Heart left ventricle (tissue), 16 donors: ENCODE results near the gene TMEM258. TPM values are rescaled to one million over a fixed set of nuclear protein-coding genes. Genes with fewer than 3 reads are reported as not detected.

ENCODE experiments used
- ATAC-seq, 4 donors: fragments of 200-7000 bp; cut with Tn5 transposase; one replicate each; pipeline ENCODE4 v1.9.1; 2020 to 2022; ENCODE audit warnings: moderate library complexity in 4 of 4, mild to moderate bottlenecking in 3 of 4, moderate number of reproducible peaks in 1 of 4
- DNase-seq, 5 donors: peaks; one replicate each; pipeline ENCODE4 v3.0.0-alpha.2; 2020
- H3K27ac ChIP-seq, 12 donors: fragments of 200-600 bp; sonication (generic) in 4 of 12; one replicate each; pipeline versions ENCODE4 v1.5.0 to v1.8.0; 2016 to 2022; ENCODE audit warnings: mild to moderate bottlenecking in 2 of 12
- H3K27me3 ChIP-seq, 9 donors: fragments of 200-600 bp; sonication (generic) in 2 of 9; one replicate each; pipeline versions ENCODE4 v1.5.1 to v1.8.0; 2016 to 2022; ENCODE audit warnings: mild to moderate bottlenecking in 3 of 9
- H3K36me3 ChIP-seq, 9 donors: fragments of 200-600 bp; sonication (generic) in 2 of 9; one replicate each; pipeline versions ENCODE4 v1.5.0 to v1.8.0; 2018 to 2022; ENCODE audit warnings: mild to moderate bottlenecking in 2 of 9
- H3K4me1 ChIP-seq, 12 donors: fragments of 200-600 bp; sonication (generic) in 4 of 12; one replicate each; pipeline versions ENCODE4 v1.5.0 to v1.8.0; 2016 to 2022; ENCODE audit warnings: mild to moderate bottlenecking in 3 of 12
- H3K4me3 ChIP-seq, 12 donors: fragments of 200-600 bp; sonication (generic) in 4 of 12; one replicate each; pipeline versions ENCODE4 v1.5.0 to v1.8.0; 2017 to 2022; ENCODE audit warnings: mild to moderate bottlenecking in 9 of 12, moderate library complexity in 4 of 12
- H3K9me3 ChIP-seq, 12 donors: fragments of 200-600 bp; sonication (generic) in 4 of 12; one replicate each; pipeline versions ENCODE4 v1.5.0 to v1.8.0; 2016 to 2022; ENCODE audit warnings: mild to moderate bottlenecking in 1 of 12
- CTCF ChIP-seq, 12 donors: fragments of 200-600 bp; sonication (generic) in 4 of 12; IDR thresholded peaks; one replicate each; pipeline versions ENCODE4 v1.5.0 to v1.8.0; 2018 to 2022; ENCODE audit warnings: antibody characterized with exemption in 12 of 12, mild to moderate bottlenecking in 5 of 12
- POLR2A ChIP-seq, 2 donors: fragments of 450-650 bp; IDR thresholded peaks; one replicate each; pipeline ENCODE4 v1.6.1; 2017; ENCODE audit warnings: antibody characterized with exemption in 2 of 2, mild to moderate bottlenecking in 2 of 2, moderate library complexity in 2 of 2
- WGBS, 4 donors: extraction: QIAGEN DNeasy Blood & Tissue Kit in 2 of 4; methylation state at CpG; one replicate each; pipeline versions ENCODE4 v1.1.5 to v1.1.7; 2013 to 2018; 5-methylcytosine and 5-hydroxymethylcytosine counted together
- intact Hi-C, 10 donors: fragments of 100-400 bp; cut with DNase I; formaldehyde crosslinking; loops; one replicate each; pipeline versions ENCODE4 v1.11.1 to v1.14.2; 2022
- microRNA counts, 2 donors: library from miRNA; unstranded; fragments of <30 nt; microRNA quantifications; one replicate each; lab custom pipeline; 2016
- polyA plus RNA-seq, 2 donors: library from polyadenylated mRNA; stranded (reverse); fragments of 200-250 nt; gene quantifications; one replicate each; pipeline ENCODE4 v1.2.3, GENCODE V29; 2013
- total RNA-seq, 9 donors: library from RNA; depleted of rRNA in 2 of 9; stranded (reverse); fragments of >200 nt in 2 of 9; fragmentation: NEBNext Ultra II Directional in 3 of 9; extraction: Animal tissue kit (Norgen Biotek cat#: 25700) in 3 of 9; gene quantifications; one replicate each; pipeline versions ENCODE4 v1.1.0 to v1.2.4, GENCODE V29; 2016 to 2023
- donor health status: ischemic (EF 13 %, LVEDD 7.1; RV severe dilation, severe dysfunction).
- donor health status: healthy with polysubstance abuse.
- donor health status: DM: no; HTN: yes; CAD: no.
- donor health status: DM: no; HTN: no; CAD: no.
- donor health status: ischemic (EF 25% LVEDD 6.9; RV normal size, moderate dysfunction).
- donor health status: ischemic (EF 25% LVEDD 5.7; RV mildly dilated, moderate dysfunction).
- donor health status: healthy.
- donor health status: DM: yes; HTN: yes; CAD: no.
- donor health status: ischemic (EF 35%, LVEDD 5.7; RV mildly dilated, moderate dysfunction).
- donor health status: nonischemic (EF 11% LVEDD 7.7; RV severe dilation, severe dysfunction).
- donor health status: DM: yes; HTN: yes; CAD: no.
- donor health status: PGD.
- donor health status: ischemic (EF 29% LVEDD 5.4; RV normal size, mild dysfunction).
- donor health status: nonischemic (EF 23%, LVEDD 6.1; RV moderate dilation, normal function).

Gene TMEM258
- total and polyA plus RNA-seq, 11 donors: 48.0 to 139 (median 109) TPM

GRCh38 chr11:61743486-61744095 is 48.8 kb downstream of the TMEM258 start:
- Histone ChIP-seq H3K27me3 (no peaks in the 10 kb centered on the region), H3K4me1 (peaks cover 0 to 9% (median 5%) of the 10 kb centered on the region in 12 donors), H3K27ac (no peak overlapping the region), H3K4me3 (no peak overlapping the region), H3K9me3 (no peaks in the 10 kb centered on the region), H3K36me3 (peaks cover 0 to 34% (median 10%) of the 10 kb centered on the region in 9 donors)
- ATAC-seq (no peak), DNase-seq (no peak)
- 88 to 93% (median 93%) methylated on average over 30 to 42 of the region's 42 CpGs for WGBS, 4 donors
- TF ChIP-seq POLR2A (IDR thresholded peaks at IDR 0.05) (no peak), CTCF (IDR thresholded peaks at IDR 0.05) (no peak)
- intact Hi-C loops: no loop called here

GRCh38 chr11:61742391-61742790 is 50.0 kb downstream of the TMEM258 start:
- H3K27ac ChIP-seq: peak overlapping the region in 1 of 12 donors; percentile 44
- peaks cover 0 to 7% (median 0%) of the 10 kb centered on the region in 12 donors for H3K4me1 ChIP-seq
- no peaks in the 10 kb centered on the region for H3K27me3 ChIP-seq
- 50 to 65% (median 56%) methylated on average over 5 to 7 of the region's 7 CpGs for WGBS, 4 donors
- DNase-seq (peak in 1 of 5 donors; percentile 56), ATAC-seq (peak in 2 of 4 donors; percentile 12 to 37)
- H3K36me3 ChIP-seq: peaks cover 0 to 45% (median 10%) of the 10 kb centered on the region in 9 donors
- TF ChIP-seq CTCF (IDR thresholded peaks at IDR 0.05): no peak
- no peak for TF ChIP-seq POLR2A (IDR thresholded peaks at IDR 0.05)
- H3K4me3 ChIP-seq: no peak overlapping the region
- intact Hi-C loops: no loop called here
- H3K9me3 ChIP-seq: no peaks in the 10 kb centered on the region

- no peak for DNase-seq
- 59 to 79% (median 71%) methylated on average over 6 to 7 of the region's 7 CpGs for WGBS, 4 donors
- no peak overlapping the region for H3K27ac ChIP-seq
- H3K4me1 ChIP-seq: peaks cover 0 to 7% (median 0%) of the 10 kb centered on the region in 12 donors
- H3K36me3 ChIP-seq: peaks cover 0 to 67% (median 16%) of the 10 kb centered on the region in 9 donors
- no peak for TF ChIP-seq CTCF (IDR thresholded peaks at IDR 0.05)
- TF ChIP-seq POLR2A (IDR thresholded peaks at IDR 0.05): no peak
- no peaks in the 10 kb centered on the region for H3K27me3 ChIP-seq
- intact Hi-C loops: loop anchor here in 2 of 10 donors (10.0 kb wide), 2 partner anchors 255 to 265 kb away; a partner anchor contains a TSS
- ATAC-seq: peak in 2 of 4 donors; percentile 7 to 21
- no peak overlapping the region for H3K4me3 ChIP-seq
- H3K9me3 ChIP-seq: no peaks in the 10 kb centered on the region
These were observed 52.4 kb downstream of the TMEM258 start for GRCh38 chr11:61739966-61740365.

- no peaks in the 10 kb centered on the region for H3K27me3 ChIP-seq
- WGBS, 4 donors: 89 to 95% (median 93%) methylated on average over 15 of the region's 15 CpGs
- H3K4me3 ChIP-seq: no peak overlapping the region
- no peak for DNase-seq
- no peaks in the 10 kb centered on the region for H3K9me3 ChIP-seq
- H3K27ac ChIP-seq: no peak overlapping the region
- no peak for ATAC-seq
- TF ChIP-seq CTCF (IDR thresholded peaks at IDR 0.05): no peak
- intact Hi-C loops: loop anchor here in 2 of 10 donors (10.0 kb wide), 2 partner anchors 255 to 265 kb away; a partner anchor contains a TSS
- H3K36me3 ChIP-seq: peaks cover 0 to 68% (median 16%) of the 10 kb centered on the region in 9 donors
- peaks cover 0 to 7% (median 0%) of the 10 kb centered on the region in 12 donors for H3K4me1 ChIP-seq
These were observed 53.0 kb downstream of the TMEM258 start for GRCh38 chr11:61739413-61739812.

MicroRNAs within 50 kb of the gene (microRNA counts, 767-probe panel; counts per million panel counts)
- 1,700 to 1,966 counts per million in 2 donors for microRNA hsa-miR-1908 (lab: Ali Mortazavi, UCI)
- microRNA hsa-miR-611 (lab: Ali Mortazavi, UCI): 0 to 71.6 counts per million in 2 donors

Other genes with a start within 250 kb of the TMEM258 start
- gene SYT7, start 211.5 kb downstream of the TMEM258 start, total RNA-seq: 10 to 100 TPM; 12.4 to 22.7 (median 17.4) TPM
- gene SYT7, start 211.5 kb downstream of the TMEM258 start, polyA plus RNA-seq: 10 to 100 TPM; 13.0 to 34.7 TPM
- gene DAGLA, start 112.2 kb downstream of the TMEM258 start, total RNA-seq: 1 to 10 TPM; 2.4 to 5.6 (median 3.8) TPM
- gene DAGLA, start 112.2 kb downstream of the TMEM258 start, polyA plus RNA-seq: 1 to 10 TPM; 2.2 to 3.3 TPM
- 10 to 100 TPM in 1 of 9 donors, under 1 TPM in 6, not detected in 2; 0.20 to 41.2 (median 0.32) TPM for gene MYRF, start 40.0 kb downstream of the TMEM258 start, total RNA-seq
- under 1 TPM; 0.11 to 0.18 TPM for gene MYRF, start 40.0 kb downstream of the TMEM258 start, polyA plus RNA-seq
- 10 to 100 TPM in 1 of 9 donors, 1 to 10 TPM in 8; 3.9 to 13.7 (median 6.8) TPM for gene FEN1, start 312 bp upstream of the TMEM258 start, total RNA-seq
- 10 to 100 TPM in 1 of 2 donors, 1 to 10 TPM in 1; 2.6 to 11.9 TPM for gene FEN1, start 312 bp upstream of the TMEM258 start, polyA plus RNA-seq
- 10 to 100 TPM; 16.9 to 37.6 (median 23.6) TPM for gene FADS1, start 24.4 kb upstream of the TMEM258 start, total RNA-seq
- gene FADS1, start 24.4 kb upstream of the TMEM258 start, polyA plus RNA-seq: 10 to 100 TPM; 14.3 to 72.6 TPM
- 10 to 100 TPM in 8 of 9 donors, 1 to 10 TPM in 1; 2.6 to 38.2 (median 19.2) TPM for gene FADS2, start 35.7 kb upstream of the TMEM258 start, total RNA-seq
- gene FADS2, start 35.7 kb upstream of the TMEM258 start, polyA plus RNA-seq: 10 to 100 TPM; 13.8 to 43.6 TPM
- 100 to 1,000 TPM in 3 of 9 donors, 10 to 100 TPM in 6; 53.2 to 147 (median 79.6) TPM for gene FADS3, start 98.9 kb upstream of the TMEM258 start, total RNA-seq
- gene FADS3, start 98.9 kb upstream of the TMEM258 start, polyA plus RNA-seq: 100 to 1,000 TPM in 1 of 2 donors, 10 to 100 TPM in 1; 65.6 to 237 TPM
- 10 to 100 TPM in 3 of 9 donors, 1 to 10 TPM in 6; 4.7 to 22.0 (median 7.7) TPM for gene RAB3IL1, start 125.0 kb upstream of the TMEM258 start, total RNA-seq
- gene RAB3IL1, start 125.0 kb upstream of the TMEM258 start, polyA plus RNA-seq: 1 to 10 TPM; 6.0 to 7.5 TPM
- 1 to 10 TPM in 4 of 9 donors, under 1 TPM in 5; 0.64 to 4.4 (median 0.94) TPM for gene BEST1, start 157.8 kb upstream of the TMEM258 start, total RNA-seq
- 1 to 10 TPM; 2.1 to 2.8 TPM for gene BEST1, start 157.8 kb upstream of the TMEM258 start, polyA plus RNA-seq
- 1,000 to 10,000 TPM; 1,764 to 5,397 (median 2,454) TPM for gene FTH1, start 175.0 kb upstream of the TMEM258 start, total RNA-seq
- gene FTH1, start 175.0 kb upstream of the TMEM258 start, polyA plus RNA-seq: 1,000 to 10,000 TPM; 2,334 to 3,498 TPM